ENCODE results near the gene TSR3. TPM values are rescaled to one million over a fixed set of nuclear protein-coding genes. Genes with fewer than 3 reads are reported as not detected.

TSR3 gene
- total RNA-seq, 1 experiment from 2014 or later, result 45.4 TPM

DNA sequence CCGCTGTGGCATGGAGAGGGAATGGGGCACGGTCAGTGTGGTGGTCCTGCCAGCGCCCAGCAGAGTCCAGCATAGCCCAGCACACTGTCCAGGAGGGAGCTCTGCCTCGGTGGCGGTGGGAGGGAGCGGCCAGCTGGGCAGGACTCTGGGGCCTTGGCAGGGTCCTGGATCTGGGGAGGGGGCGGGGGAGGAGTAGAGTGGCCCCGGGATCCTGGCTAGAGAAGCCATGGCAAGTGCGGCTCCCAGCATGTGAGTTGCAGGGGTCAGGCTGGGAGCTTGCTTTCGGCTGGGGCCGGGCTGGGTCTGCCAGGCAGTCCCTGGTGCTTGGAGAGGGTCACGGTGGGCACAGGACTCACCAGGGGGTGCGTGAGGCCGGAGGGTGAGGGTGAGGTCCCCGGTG, 3.9 kb upstream of the TSR3 start:
- DNase-seq (ENCODE audit: extremely low read depth, low read depth), result no peak

DNA sequence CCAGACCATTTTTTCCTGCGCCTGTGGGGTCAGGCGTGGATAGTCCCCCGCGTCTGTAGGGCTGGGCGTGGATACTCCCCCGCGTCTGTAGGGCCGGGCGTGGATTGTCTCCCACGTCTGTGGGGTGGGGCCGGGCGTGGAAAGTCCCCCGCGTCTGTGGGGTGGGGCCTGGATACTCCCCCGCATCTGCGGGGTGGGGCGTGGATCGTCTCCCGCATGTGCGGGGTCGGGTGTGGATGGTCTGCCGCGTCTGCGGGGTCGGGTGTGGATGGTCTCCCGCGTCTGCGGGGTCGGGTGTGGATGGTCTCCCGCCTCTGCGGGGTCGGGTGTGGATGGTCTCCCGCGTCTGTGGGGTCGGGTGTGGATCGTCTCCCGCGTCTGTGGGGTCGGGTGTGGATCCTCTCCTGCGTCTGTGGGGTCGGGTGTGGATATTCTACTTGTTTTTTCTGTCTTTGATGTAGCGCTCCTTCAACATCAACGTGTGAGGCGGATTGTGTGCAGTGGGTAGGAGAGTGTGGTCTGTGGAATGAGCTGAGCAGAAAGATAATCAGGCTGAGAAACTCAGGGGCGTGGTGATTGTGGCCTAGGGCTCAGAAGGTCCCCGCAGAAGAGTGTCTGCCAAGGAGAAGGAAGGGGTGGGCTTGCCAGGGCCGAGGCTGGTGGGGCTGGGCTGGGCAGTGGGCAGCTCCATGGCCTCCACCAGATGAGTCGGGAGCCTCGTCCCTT, 3.3 kb upstream of the TSR3 start:
- no peak for DNase-seq (ENCODE audit: extremely low read depth, low read depth)

- no peak for DNase-seq (ENCODE audit: extremely low read depth, low read depth)
These were observed 480 bp downstream of the TSR3 start for GRCh38 chr16:1351215-1351581.

GRCh38 chr16:1350691-1351090, 987 bp downstream of the TSR3 start:
- DNase-seq (ENCODE audit: extremely low read depth, low read depth), result no peak

GRCh38 chr16:1349951-1350350, 1.7 kb downstream of the TSR3 start:
- DNase-seq (ENCODE audit: extremely low read depth, low read depth), result no peak

GRCh38 chr16:1349351-1349750, 2.3 kb downstream of the TSR3 start:
- no peak for DNase-seq (ENCODE audit: extremely low read depth, low read depth)

GRCh38 chr16:1348926-1349325, 2.8 kb downstream of the TSR3 start:
- no peak for DNase-seq (ENCODE audit: extremely low read depth, low read depth)

- no peak for DNase-seq (ENCODE audit: extremely low read depth, low read depth)
These were observed 3.2 kb downstream of the TSR3 start for GRCh38 chr16:1348441-1348840.

DNA sequence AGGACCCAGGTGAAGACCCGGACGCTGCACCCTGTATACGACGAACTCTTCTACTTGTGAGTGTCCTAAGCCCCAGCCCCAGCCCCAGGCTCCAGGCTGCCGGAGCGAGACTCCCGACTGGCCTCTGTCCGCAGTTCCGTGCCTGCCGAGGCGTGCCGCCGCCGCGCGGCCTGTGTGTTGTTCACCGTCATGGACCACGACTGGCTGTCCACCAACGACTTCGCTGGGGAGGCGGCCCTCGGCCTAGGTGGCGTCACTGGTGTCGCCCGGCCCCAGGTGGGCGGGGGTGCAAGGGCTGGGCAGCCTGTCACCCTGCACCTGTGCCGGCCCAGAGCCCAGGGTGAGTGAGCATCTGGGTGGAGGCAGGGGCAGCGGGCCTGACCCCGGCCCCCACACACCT, 3.7 kb downstream of the TSR3 start:
- no peak for DNase-seq (ENCODE audit: extremely low read depth, low read depth)

DNA sequence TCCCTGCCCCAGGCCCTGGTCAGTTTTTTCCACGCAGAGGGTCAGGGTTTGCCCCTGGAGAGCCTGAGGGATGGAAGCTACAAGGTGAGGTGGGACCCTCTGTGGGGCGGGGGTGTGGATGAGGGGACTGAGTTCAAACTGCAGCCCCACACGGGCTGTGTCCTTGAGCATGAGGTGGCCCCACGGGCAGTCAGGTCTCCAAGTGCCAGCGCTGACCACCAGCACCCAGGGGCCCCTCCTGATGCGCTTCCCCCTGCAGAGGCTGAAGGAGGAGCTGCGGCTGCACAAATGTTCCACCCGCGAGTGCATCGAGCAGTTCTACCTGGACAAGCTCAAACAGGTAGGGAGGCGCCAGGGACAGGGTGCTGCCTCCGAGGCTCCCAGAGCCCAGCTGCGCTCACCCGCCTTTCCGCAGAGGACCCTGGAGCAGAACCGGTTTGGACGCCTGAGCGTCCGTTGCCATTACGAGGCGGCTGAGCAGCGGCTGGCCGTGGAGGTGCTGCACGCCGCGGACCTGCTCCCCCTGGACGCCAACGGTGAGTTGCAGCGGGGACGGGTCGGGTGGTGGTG, 4.3 kb downstream of the TSR3 start:
- no peak for DNase-seq (ENCODE audit: extremely low read depth, low read depth)

- DNase-seq (ENCODE audit: extremely low read depth, low read depth), result peak; percentile 45
These were observed 5.0 kb downstream of the TSR3 start for GRCh38 chr16:1346422-1347285.

DNA sequence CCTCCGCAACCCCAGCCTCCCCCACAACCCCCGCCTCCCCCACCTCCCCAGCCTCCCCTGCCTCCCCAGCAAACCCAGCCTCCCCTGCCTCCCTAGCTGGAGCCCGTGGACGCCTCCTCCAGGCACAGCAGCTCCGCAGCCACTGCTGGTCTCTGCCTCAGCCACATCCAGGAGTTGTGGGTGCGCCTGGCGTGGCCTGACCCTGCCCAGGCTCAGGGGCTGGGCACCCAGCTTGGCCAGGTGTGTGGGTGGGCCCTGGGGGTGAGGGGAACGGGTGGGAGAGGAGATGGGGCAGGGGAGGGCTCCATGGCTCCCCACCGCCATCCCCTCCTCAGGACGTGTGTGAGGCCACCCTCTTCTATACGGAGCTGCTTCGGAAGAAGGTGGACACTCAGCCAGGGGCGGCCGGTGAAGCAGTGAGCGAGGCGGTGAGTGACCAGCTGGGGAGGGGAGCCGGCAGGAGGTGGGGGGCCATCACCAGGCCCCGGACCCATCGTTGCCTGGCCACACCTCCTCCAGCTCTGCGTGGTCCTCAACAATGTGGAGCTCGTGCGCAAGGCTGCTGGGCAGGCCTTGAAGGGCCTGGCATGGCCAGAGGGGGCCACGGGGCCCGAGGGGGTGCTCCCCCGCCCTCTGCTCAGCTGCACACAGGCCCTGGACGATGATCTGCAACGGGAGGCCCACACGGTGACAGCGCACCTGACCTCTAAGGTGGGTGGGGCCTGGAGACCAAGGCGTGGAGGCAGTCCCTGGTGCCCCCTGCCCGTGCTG, 5.8 kb downstream of the TSR3 start:
- DNase-seq (ENCODE audit: extremely low read depth, low read depth), result no peak

- no peak for DNase-seq (ENCODE audit: extremely low read depth, low read depth)
These were observed 6.6 kb downstream of the TSR3 start for GRCh38 chr16:1345087-1345486.

DNA sequence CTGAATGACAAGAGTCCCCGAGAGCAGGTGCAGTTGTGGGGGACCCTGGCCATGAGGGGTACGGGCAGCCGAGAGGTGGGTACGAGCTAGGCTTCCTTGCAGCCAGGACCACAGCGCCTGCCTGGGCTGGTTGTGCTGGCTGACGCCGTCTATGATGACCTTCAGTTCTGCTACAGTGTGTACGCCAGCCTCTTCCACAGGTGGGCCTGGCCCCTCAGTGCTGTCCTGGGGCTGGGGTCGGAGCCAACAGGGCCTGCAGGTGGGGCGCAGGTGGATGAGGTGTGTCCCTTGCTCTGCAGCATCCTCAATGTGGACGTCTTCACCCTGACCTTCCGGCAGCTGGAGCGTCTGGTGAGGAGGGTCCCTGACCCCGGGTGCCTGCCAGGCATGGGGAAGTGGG, 7.2 kb downstream of the TSR3 start:
- no peak for DNase-seq (ENCODE audit: extremely low read depth, low read depth)

GRCh38 chr16:1343428-1344242, 8.0 kb downstream of the TSR3 start:
- no peak for DNase-seq (ENCODE audit: extremely low read depth, low read depth)

DNA sequence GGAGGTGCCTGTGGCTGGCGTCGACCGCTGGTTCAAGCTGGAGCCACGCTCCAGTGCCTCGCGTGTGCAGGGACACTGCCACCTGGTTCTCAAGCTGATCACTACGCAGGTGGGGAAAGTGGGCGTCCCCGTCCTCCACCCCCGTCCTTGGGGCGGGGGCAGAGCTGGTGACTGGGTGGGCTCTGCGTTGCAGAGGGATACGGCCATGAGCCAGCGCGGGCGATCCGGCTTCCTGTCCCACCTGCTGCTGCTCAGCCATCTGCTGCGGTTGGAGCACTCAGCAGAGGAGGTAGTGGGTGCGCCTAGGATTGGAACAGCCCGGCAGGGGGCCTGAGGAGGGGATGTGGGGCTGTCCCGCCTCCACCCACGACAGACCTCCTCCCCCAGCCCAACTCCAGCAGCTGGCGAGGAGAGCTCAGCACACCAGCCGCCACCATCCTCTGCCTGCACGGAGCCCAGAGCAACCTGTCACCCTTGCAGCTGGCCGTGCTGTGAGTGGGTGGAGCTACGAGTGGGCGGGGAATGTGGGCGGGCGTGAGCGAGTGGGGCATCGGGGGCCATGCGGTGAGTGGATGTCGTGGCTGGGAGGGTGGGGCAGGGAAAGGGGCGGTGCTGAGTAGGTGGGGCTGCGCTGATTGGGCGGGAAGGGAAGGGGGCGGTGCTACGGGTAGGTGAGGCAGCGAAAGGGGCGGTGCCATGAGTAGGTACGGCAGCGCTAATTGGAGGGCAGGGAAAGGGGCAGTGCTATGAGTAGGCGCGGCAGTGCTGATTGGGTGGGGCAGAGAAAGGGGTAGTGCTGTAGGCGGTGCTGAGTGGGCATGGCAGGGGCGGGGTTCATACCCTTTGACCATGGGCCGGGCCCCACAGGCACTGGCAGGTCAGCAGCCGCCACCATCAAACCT, 8.9 kb downstream of the TSR3 start:
- DNase-seq (ENCODE audit: extremely low read depth, low read depth), result peak; percentile 98

- no peak for DNase-seq (ENCODE audit: extremely low read depth, low read depth)
These were observed 9.9 kb downstream of the TSR3 start for GRCh38 chr16:1341495-1342420.

Data from NCI-H460 (cell line).